SJSA1 (cell line): ENCODE measurements around the gene ATF5. TPM values are rescaled to one million over a fixed set of nuclear protein-coding genes. Genes with fewer than 3 reads are reported as not detected.

Experiments used
- DNase-seq, 2 experiments: peaks; one replicate each; pipeline ENCODE4 v3.0.0-alpha.2; 2015 to 2020; ENCODE audit warnings: low spot score in 2 of 2, low read depth in 1 of 2
- H3K27ac ChIP-seq: fragments of 250-450 bp; sonication (Bioruptor Pico); 2 replicates; pipeline ENCODE4 v1.5.1; 2020; ENCODE audit warnings: mild to moderate bottlenecking, moderate library complexity
- H3K27me3 ChIP-seq: fragments of 250-450 bp; sonication (Bioruptor Pico); replicated peaks from 2 replicates; pipeline ENCODE4 v1.5.1; 2020; ENCODE audit warnings: mild to moderate bottlenecking, moderate library complexity
- H3K36me3 ChIP-seq: fragments of 250-450 bp; sonication (Bioruptor Pico); 2 replicates; pipeline ENCODE4 v1.5.1; 2020; ENCODE audit warnings: mild to moderate bottlenecking
- H3K4me1 ChIP-seq: fragments of 250-450 bp; sonication (Bioruptor Pico); replicated peaks from 2 replicates; pipeline ENCODE4 v1.6.1; 2021; ENCODE audit warnings: mild to moderate bottlenecking
- H3K4me3 ChIP-seq: fragments of 250-450 bp; sonication (Bioruptor Pico); 2 replicates; pipeline ENCODE4 v1.5.1; 2020; ENCODE audit warnings: mild to moderate bottlenecking
- H3K9me3 ChIP-seq: fragments of 250-450 bp; sonication (Bioruptor Pico); replicated peaks from 2 replicates; pipeline ENCODE4 v1.5.1; 2020; ENCODE audit warnings: mild to moderate bottlenecking
- total RNA-seq: library from RNA; depleted of rRNA; stranded (reverse); fragments of >200 nt; shearing (Covaris generic); gene quantifications from 2 replicates; pipeline ENCODE4 v1.2.3, GENCODE V29; 2014

Gene ATF5
- total RNA-seq, 1 experiment from 2014 or later: 14.8 TPM

GRCh38 chr19:49907745-49908446 lies 21.1 kb upstream of the ATF5 start:
- Histone ChIP-seq H3K27me3 (no peaks in the 10 kb centered on the region), H3K4me1 (no peaks in the 10 kb centered on the region), H3K27ac (no peak overlapping the region), H3K4me3 (no peak overlapping the region), H3K36me3 (peaks cover 67% of the 10 kb centered on the region), H3K9me3 (no peaks in the 10 kb centered on the region)
- no peak for DNase-seq

- Histone ChIP-seq H3K4me3 (no peak overlapping the region), H3K36me3 (peaks cover 75% of the 10 kb centered on the region), H3K9me3 (no peaks in the 10 kb centered on the region), H3K4me1 (no peaks in the 10 kb centered on the region), H3K27me3 (no peaks in the 10 kb centered on the region), H3K27ac (no peak overlapping the region)
- no peak for DNase-seq
Observed at GRCh38 chr19:49908480-49909420, 20.3 kb upstream of the ATF5 start.

DNA sequence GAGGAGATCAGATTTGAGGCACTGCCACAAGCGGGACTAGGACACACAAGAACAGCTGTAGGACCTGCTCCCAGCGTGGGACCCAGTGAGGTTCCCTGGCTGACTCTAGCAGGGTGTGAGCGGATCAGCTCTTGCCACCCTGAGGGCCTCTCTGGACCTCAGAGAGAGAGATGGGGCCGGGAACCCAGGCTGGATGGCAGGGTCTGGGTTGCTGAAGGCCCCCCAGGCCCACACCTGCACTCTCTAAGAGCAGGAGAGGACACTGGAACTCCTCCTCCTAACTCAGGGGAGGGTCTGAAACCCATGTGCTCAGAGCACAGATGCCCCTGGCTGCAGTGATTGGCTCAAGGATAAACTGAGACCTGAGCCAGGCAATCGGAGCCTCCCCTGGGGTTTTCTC lies 18.8 kb upstream of the ATF5 start:
- Histone ChIP-seq H3K4me1 (no peaks in the 10 kb centered on the region), H3K9me3 (no peaks in the 10 kb centered on the region), H3K27ac (no peak overlapping the region), H3K36me3 (peaks cover 88% of the 10 kb centered on the region), H3K4me3 (no peak overlapping the region), H3K27me3 (no peaks in the 10 kb centered on the region)
- DNase-seq: no peak

GRCh38 chr19:49911381-49912145 lies 17.4 kb upstream of the ATF5 start:
- Histone ChIP-seq H3K9me3 (no peaks in the 10 kb centered on the region), H3K27me3 (no peaks in the 10 kb centered on the region), H3K4me1 (no peaks in the 10 kb centered on the region), H3K4me3 (no peak overlapping the region), H3K36me3 (peaks cover 90% of the 10 kb centered on the region), H3K27ac (no peak overlapping the region)
- no peak for DNase-seq

DNA sequence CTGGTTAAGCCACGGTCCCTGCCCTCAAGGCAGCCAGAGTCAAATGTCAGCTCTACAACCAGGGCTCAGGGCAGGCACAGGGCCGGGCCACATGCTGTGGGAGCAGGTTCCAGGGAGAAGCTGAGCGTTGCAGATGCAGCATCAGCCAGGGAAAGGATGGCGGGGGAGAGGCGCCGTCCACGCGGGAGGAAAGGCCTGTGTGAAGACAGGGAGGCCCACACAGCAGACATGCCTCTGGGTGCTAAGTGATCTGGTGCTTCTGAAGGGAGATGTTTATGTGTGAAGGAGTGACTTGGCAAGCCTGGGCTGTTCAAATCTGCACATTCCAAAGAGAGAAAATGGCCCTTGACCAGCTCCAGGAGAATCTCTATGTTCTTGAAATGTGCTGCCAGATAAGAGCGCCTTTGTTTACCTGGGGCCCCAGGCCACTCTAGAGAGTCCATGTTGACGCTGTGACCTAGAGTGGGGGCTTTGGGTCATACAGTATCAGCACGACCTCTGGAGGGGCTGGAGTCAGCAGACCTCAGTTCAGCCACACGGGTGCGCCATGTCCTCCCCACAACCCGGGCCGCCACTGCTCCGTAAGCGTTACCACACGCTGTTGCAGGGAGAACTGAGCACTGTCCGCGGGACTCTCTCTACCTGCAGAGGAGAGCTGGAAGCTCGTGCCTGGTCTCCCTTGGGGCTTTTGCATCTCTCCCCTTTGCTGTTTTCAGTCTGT lies 15.9 kb upstream of the ATF5 start:
- no peak for DNase-seq
- H3K4me3 ChIP-seq: no peak overlapping the region
- peaks cover 90% of the 10 kb centered on the region for H3K36me3 ChIP-seq
- no peaks in the 10 kb centered on the region for H3K4me1 ChIP-seq
- no peaks in the 10 kb centered on the region for H3K27me3 ChIP-seq
- no peaks in the 10 kb centered on the region for H3K9me3 ChIP-seq
- no peak overlapping the region for H3K27ac ChIP-seq

DNA sequence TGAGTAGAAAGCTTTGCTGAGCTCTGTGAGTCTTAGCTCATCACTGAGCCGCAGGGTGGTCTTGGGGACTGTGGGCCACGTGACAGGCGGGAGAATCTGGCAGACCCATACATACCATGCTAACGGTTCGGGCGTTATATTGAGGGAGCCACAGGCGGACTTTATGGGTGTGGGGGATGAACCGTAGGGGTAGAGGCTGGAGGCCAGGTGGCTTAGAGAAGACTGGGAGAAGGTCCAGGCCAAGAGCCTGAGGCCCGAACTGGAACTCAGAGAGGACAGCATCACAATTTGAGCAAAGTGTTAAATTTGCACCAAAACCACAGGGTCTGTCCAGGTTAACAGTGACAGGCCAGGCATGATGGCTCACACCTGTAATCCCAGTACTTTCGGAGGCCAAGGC lies 15.3 kb upstream of the ATF5 start:
- Histone ChIP-seq H3K4me1 (no peaks in the 10 kb centered on the region), H3K36me3 (peaks cover 89% of the 10 kb centered on the region), H3K27me3 (no peaks in the 10 kb centered on the region), H3K4me3 (no peak overlapping the region), H3K27ac (no peak overlapping the region), H3K9me3 (no peaks in the 10 kb centered on the region)
- no peak for DNase-seq

GRCh38 chr19:49915271-49915670 lies 13.7 kb upstream of the ATF5 start:
- H3K9me3 ChIP-seq: no peaks in the 10 kb centered on the region
- H3K27ac ChIP-seq: no peak overlapping the region
- no peaks in the 10 kb centered on the region for H3K4me1 ChIP-seq
- no peak overlapping the region for H3K4me3 ChIP-seq
- no peaks in the 10 kb centered on the region for H3K27me3 ChIP-seq
- DNase-seq: no peak
- H3K36me3 ChIP-seq: peaks cover 88% of the 10 kb centered on the region

- Histone ChIP-seq H3K4me1 (no peaks in the 10 kb centered on the region), H3K27me3 (no peaks in the 10 kb centered on the region), H3K36me3 (peaks cover 93% of the 10 kb centered on the region), H3K9me3 (no peaks in the 10 kb centered on the region), H3K27ac (no peak overlapping the region), H3K4me3 (no peak overlapping the region)
- no peak for DNase-seq
Observed at GRCh38 chr19:49916839-49917733, 11.9 kb upstream of the ATF5 start.

DNA sequence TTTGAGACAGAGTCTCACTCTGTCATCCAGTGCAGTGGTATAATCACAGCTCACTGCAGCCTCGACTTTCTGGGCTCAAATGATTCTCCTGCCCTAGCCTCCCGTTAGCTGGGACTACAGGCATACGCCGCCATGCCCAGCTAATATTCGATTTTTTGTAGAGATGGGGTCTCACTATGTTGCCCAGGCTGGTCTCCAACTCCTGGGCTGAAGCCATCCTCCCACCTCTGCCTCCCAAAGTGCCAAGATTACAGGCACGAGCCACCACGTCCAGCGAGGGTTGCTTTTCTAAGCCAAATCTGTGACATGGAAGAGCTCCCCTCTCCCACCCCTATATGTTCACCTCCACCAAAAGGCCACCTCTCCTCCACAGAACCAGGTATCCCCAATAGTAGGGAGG lies 10.9 kb upstream of the ATF5 start:
- Histone ChIP-seq H3K4me3 (no peak overlapping the region), H3K27ac (no peak overlapping the region), H3K27me3 (no peaks in the 10 kb centered on the region), H3K9me3 (no peaks in the 10 kb centered on the region), H3K4me1 (no peaks in the 10 kb centered on the region), H3K36me3 (peaks cover 92% of the 10 kb centered on the region)
- DNase-seq: no peak

DNA sequence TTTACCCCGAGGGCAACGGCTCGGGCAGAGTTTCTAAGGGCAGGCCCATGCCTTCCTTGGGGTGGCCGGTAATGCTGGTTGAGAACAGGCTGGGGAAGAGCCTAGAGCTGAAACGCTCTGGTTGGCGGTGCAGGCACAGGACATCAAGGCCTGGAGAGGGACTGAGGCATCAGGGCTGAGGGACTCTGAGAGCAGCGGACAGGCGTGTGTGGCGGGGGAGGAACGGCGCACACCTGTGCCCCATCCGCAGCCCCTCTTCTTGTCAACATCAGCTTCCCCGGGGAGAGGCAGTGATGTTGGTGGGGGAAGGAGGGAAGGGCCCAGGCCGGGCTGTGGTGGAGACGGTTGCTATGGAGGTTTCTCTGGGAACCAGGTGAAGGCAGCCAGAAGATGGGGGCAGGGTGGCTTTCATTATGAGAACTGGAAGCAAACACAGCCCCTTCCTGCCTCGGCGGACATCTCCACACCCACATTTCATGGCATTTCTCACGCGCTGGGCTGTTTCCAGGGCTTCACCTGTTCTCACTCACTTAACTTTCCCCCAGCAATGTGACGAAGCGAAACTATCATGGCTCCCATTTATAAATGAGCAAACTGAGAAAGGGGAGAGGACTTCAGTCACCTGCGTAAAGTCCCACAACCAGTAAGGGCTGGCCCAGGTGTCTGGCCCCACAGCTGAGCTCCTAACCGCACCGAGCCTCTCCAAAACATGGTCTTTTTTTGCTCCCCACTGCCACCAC lies 8.2 kb upstream of the ATF5 start:
- Histone ChIP-seq H3K4me3 (no peak overlapping the region), H3K36me3 (peaks cover 93% of the 10 kb centered on the region), H3K27ac (no peak overlapping the region), H3K4me1 (no peaks in the 10 kb centered on the region), H3K9me3 (no peaks in the 10 kb centered on the region), H3K27me3 (no peaks in the 10 kb centered on the region)
- no peak for DNase-seq

GRCh38 chr19:49921871-49922795 lies 6.9 kb upstream of the ATF5 start:
- no peak overlapping the region for H3K4me3 ChIP-seq
- no peak for DNase-seq
- H3K4me1 ChIP-seq: no peaks in the 10 kb centered on the region
- no peaks in the 10 kb centered on the region for H3K9me3 ChIP-seq
- no peaks in the 10 kb centered on the region for H3K27me3 ChIP-seq
- no peak overlapping the region for H3K27ac ChIP-seq
- H3K36me3 ChIP-seq: peaks cover 96% of the 10 kb centered on the region
